Fibroblast of skin of left quadriceps (primary cell): Measurements from ENCODE around the gene ACTC1.

Experiments used
- DNase-seq, 2 experiments: peaks; one replicate each; pipeline ENCODE4 v3.0.0-alpha.2; 2013; ENCODE audit warnings: low read depth in 2 of 2

The ACTC1 gene

DNA sequence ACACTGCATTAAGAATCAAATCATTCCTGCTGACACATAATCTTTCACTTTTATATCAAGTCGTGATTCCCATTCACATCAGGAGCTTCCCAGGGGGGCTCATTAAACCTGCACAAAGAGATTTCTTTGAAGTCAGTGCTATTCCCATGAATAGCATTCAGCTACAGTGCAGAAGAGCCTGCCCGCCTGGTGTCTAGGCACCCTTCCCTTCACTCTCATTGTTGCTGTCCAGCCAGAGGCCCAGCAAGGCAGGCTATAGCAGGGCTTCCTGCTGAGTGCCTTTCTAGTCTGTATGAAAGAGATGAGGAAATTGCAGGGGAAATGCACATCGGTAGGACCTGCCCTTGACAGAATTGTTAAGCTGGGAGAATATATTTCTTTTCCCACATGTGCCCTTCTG, 36.0 kb downstream of the ACTC1 start:
- no peak for DNase-seq

DNA sequence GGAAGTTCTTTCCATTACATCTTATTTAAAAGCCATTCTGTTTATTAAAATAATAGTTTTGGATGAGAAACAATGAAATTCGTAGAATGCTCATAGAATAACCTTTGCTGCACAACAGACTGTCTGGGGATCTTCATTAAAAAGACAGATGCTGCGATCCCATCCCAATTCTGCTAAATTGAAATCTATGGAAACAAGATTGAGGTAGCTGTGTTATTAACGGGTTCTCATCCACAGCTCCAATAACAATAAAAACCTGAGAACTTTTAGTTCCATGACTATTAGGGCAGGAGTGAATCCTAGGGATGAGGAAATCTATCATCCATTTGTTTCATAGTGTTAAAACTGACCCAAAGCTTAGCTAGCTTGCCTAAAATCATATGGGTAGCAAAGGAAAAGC, 38.1 kb downstream of the ACTC1 start:
- no peak for DNase-seq

DNA sequence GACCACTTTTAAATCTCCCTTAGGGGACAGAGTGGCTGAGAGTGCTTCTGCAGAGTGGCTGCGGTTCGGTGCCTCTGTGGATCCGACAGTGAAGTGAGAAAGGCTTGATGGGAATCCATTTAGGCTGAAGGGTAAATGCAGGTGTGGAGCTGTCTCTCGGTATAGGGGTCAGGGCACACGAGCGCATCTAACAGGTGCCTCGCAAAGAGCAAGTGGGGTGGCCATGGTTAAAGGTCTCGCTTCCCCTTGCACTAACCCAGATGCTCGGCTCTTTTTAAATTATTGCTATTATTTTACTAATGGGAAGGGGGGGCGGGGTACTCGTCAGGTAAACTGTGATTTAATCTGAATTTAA, 40.0 kb downstream of the ACTC1 start:
- DNase-seq: no peak

DNA sequence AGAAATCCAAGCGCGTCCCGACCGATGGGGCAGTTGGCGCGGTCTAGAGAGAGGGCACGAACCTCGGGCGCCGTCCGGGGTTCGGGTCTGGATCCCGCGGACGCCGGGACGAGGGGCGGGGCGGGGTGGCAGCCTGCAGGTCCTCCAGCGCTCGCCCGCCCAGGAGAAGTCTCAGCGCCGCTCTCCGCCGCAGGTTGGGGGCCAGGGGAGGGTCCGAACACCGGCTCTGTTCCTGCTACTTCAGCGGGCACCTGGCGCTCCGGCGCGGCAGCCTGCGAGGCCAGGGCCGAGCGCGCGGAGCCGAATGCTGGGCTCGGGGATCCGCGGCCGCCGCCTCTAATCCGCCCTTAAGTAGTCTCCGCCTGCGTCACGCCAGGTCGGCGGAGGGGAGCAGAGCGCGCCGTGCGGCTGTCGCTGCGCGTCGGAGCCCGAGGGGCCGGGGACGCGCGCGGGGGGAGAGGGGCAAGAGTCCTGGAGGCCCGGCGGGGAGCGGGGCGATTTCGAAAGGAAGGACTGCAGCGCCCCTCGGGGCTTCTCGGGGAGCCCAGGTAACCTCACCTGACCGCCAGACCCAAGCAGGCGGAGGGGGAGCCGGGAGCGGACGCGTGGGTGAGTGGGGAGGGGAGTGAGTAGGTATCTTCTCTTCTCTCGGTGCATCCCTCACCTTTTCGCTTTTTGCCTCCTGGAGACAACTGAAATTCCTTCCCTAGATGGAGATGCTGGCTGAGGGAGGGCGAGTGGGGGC, 40.5 kb downstream of the ACTC1 start, which contains the start of gene GJD2:
Gene GJD2, minus strand, starts transcription at position 325 of the 745 bp plus-strand sequence. CDS start 510 bp downstream, outside the sequence.
- DNase-seq: no peak

DNA sequence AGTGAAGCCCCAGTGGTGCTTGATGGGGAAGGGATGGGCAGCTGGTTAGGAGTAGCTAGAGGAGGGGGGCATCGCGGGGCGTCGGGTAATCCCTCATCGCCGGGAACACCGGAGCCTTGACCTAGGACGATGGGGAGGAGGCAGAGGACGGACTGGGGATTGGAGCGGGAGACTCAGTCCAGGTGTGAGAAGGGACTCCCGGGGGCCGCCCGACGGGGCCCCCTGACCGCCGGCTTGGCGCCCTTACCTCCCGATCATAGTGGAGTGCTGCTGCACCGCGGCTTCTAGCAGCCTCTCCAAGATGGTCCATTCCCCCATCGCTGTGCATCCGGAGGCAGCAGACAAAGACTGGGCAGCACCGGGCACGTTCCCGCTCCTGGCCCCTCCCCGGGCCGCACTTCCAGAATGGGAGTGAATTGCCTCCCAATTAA, 41.2 kb downstream of the ACTC1 start:
- no peak for DNase-seq

DNA sequence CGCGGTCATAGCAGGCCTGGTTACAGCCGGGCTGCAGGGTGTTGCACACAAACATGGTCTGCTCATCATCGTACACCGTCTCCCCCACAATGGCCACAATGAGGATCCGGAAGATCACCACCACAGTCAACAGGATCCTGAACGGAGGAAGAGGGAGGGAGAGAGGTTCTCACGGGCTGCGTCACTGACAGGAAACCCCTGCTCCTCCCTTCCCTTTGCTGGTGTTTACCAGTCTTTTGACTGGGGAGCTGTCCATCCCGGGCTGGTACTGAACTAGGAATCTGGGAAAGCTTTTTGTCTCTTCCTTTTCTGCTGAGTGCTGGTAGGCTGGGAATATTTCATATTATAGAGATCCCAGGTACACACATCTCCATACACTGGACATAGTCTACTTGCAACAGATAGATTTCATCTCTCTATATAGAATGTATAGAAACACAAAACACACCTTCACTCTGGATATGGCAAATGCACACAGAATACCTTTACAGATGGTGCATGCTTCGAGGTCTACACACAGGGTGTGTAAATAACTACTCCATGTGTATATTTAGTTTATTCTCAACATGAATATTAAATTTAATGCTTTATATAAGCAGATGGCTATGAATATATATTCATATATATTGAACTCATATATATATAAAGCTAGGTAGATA, 42.0 kb downstream of the ACTC1 start:
- DNase-seq: peak; percentile 15 to 22

DNA sequence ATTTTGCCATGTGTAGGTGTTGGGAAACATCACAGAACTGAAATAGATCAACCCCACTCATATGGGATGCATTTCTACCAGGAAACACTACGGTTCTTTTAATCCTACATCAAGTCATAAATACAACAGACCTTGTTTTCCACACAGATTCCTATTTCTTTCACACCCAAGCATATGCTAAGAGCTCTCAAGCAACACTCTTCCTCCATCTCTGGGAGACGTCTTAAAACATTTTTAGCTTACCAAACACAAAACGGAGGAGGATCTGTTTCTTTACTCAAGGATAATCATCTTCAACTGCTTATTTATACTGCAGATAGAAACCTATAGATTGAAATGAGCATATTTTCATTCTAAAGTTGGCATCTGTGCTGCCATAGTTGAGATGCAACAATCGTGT, 45.7 kb downstream of the ACTC1 start:
- DNase-seq: no peak
